ENCODE results near the gene RHOB.

Gene RHOB

GRCh38 chr2:20438334-20439192 is 8.3 kb upstream of the RHOB start:
- no peak for TF ChIP-seq REST (IDR thresholded peaks at IDR 0.05; ENCODE audit: insufficient read depth in 1 of 2, low read depth in 2 of 2, low read length in 2 of 2)
- TF ChIP-seq FOXP2 (optimal IDR thresholded peaks at IDR 0.05; ENCODE audit: borderline replicate concordance, extremely low read depth, extremely low read length, insufficient read depth): no peak
- no peak for TF ChIP-seq SIN3A (IDR thresholded peaks at IDR 0.05; ENCODE audit: borderline replicate concordance, insufficient read depth, low read length)
- TF ChIP-seq POLR2AphosphoS5 (IDR thresholded peaks at IDR 0.05; ENCODE audit: low read depth, low read length): no peak
- no peak for TF ChIP-seq TAF1 (IDR thresholded peaks at IDR 0.05; ENCODE audit: borderline replicate concordance, insufficient read depth, low read length)

DNA sequence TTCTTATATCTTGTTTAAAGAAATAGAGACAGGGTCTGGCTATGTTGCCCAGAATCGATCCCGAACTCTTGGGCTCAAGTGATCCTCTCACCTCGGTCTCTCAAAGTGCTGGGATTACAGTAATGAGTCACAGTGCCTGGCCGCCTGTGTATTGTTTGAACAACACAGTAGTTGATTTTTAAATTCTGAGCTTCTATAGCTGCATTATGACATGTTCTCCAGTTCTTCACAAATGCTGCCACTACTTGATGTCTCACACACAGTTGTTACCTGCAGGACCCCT is 7.7 kb upstream of the RHOB start:
- TF ChIP-seq TAF1 (IDR thresholded peaks at IDR 0.05; ENCODE audit: borderline replicate concordance, insufficient read depth, low read length) (no peak), REST (IDR thresholded peaks at IDR 0.05; ENCODE audit: insufficient read depth in 1 of 2, low read depth in 2 of 2, low read length in 2 of 2) (no peak), SIN3A (IDR thresholded peaks at IDR 0.05; ENCODE audit: borderline replicate concordance, insufficient read depth, low read length) (no peak), FOXP2 (optimal IDR thresholded peaks at IDR 0.05; ENCODE audit: borderline replicate concordance, extremely low read depth, extremely low read length, insufficient read depth) (no peak), POLR2AphosphoS5 (IDR thresholded peaks at IDR 0.05; ENCODE audit: low read depth, low read length) (no peak)

DNA sequence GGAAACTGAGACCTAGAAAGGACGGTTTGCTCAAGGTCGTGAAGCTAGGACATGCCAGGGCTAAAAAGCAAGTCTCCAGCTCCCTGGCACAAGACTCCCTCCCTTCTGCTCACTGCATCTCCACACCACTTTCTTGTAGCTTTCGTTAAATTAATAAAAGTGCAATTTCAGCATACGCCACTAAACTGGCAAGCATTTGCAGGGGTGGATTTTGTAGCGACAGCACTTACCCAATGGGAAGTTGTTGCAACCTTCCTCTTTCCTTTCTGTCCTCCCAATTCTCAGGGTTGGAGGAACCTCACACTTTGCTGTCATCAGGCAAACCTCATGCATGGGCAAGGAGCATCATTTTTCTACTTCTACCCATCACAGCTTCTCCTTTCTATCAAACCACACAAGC is 7.4 kb upstream of the RHOB start:
- no peak for TF ChIP-seq TAF1 (IDR thresholded peaks at IDR 0.05; ENCODE audit: borderline replicate concordance, insufficient read depth, low read length)
- TF ChIP-seq SIN3A (IDR thresholded peaks at IDR 0.05; ENCODE audit: borderline replicate concordance, insufficient read depth, low read length): no peak
- TF ChIP-seq FOXP2 (optimal IDR thresholded peaks at IDR 0.05; ENCODE audit: borderline replicate concordance, extremely low read depth, extremely low read length, insufficient read depth): no peak
- TF ChIP-seq REST (IDR thresholded peaks at IDR 0.05; ENCODE audit: insufficient read depth in 1 of 2, low read depth in 2 of 2, low read length in 2 of 2): no peak
- TF ChIP-seq POLR2AphosphoS5 (IDR thresholded peaks at IDR 0.05; ENCODE audit: low read depth, low read length): no peak

DNA sequence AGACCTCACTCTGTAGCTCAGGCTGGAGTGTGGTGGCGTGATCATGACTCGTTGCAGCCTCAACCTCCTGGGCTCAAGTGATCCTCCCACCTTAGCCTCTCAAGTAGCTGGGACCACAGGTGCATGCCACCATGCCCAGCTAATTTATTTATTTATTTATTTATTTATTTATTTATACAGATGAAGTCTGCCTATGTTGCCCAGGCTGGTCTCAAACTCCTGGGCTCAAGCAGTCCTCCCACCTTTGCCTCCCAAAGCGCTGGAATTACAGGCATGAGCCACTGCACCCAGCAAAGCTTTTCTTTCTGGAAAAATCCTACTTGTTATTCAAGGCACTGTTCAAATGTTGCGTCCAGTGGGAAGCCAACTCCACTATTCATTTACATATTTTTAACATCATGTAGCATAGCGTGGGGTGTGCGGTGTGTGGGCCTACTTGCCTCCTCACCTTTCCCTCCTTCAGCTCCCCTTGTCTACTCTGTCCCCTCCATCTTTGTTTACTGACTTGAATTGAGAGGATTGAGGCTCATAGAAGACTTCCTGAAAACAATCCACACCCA is 6.8 kb upstream of the RHOB start:
- TF ChIP-seq TAF1 (IDR thresholded peaks at IDR 0.05; ENCODE audit: borderline replicate concordance, insufficient read depth, low read length) (no peak), REST (IDR thresholded peaks at IDR 0.05; ENCODE audit: insufficient read depth in 1 of 2, low read depth in 2 of 2, low read length in 2 of 2) (no peak), SIN3A (IDR thresholded peaks at IDR 0.05; ENCODE audit: borderline replicate concordance, insufficient read depth, low read length) (no peak), POLR2AphosphoS5 (IDR thresholded peaks at IDR 0.05; ENCODE audit: low read depth, low read length) (no peak), FOXP2 (optimal IDR thresholded peaks at IDR 0.05; ENCODE audit: borderline replicate concordance, extremely low read depth, extremely low read length, insufficient read depth) (no peak)

Data from PFSK-1 (cell line).